Neural progenitor cell (in vitro differentiated cells): Measurements from ENCODE around the gene KLK4.

Source experiments
- CTCF ChIP-seq: fragments of 200-600 bp; sonication (generic); IDR thresholded peaks from 2 replicates; pipeline ENCODE4 v1.5.1; 2017; ENCODE audit warnings: antibody characterized with exemption, mild to moderate bottlenecking
- EZH2 ChIP-seq: fragments of 200-600 bp; sonication (generic); IDR thresholded peaks from 2 replicates; pipeline ENCODE4 v1.6.1; 2017; ENCODE audit warnings: antibody characterized with exemption, mild to moderate bottlenecking, moderate library complexity

- no peak for TF ChIP-seq CTCF
- TF ChIP-seq EZH2 = no peak
Observed at GRCh38 chr19:50925734-50926133, 14.5 kb upstream of the KLK4 start.
